ENCODE measurements around the gene MRPS12. TPM values are rescaled to one million over a fixed set of nuclear protein-coding genes. Genes with fewer than 3 reads are reported as not detected.

The MRPS12 gene
- total and polyA plus RNA-seq, 2 of the 4 experiments (the other 2 are of a cell fraction): 26.7 to 75.4 TPM

DNA sequence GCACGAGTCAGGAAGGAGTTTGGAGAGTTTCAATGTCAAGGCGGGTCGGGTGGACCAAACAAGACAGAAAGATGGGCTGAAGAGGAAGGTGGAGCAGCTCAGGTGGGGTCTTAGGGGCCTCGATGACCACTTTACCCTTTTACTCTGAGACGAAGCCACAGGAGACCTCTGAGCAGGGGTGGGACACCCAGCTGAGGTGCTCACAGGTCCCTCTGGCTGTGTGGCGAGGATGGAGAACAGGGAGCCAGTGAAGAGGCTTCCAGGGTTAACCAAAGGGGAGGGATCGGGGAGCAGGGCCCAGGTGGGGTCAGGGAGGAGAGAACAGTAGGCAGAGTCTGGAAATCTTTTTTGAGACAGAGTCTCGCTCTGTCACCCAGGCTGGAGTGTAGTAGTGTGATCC lies 16.8 kb upstream of the MRPS12 start:
- DNase-seq: no peak
- BruUV-seq (replicated peaks): no TSS peak
- ChIA-PET POLR2A (ENCODE audit: unreplicated experiment) (no interaction called here), CTCF (no interaction called here)
- Histone ChIP-seq H2AK9ac (replicated peaks; ENCODE audit: low read depth, low read length, poor library complexity) (no peak overlapping the region), H2BK5ac (ENCODE audit: low read depth, low read length, poor library complexity, severe bottlenecking) (no peak overlapping the region), H3K9me3 (ENCODE audit: control insufficient read depth, insufficient read depth, low read length) (no peaks in the 10 kb centered on the region), H3K27me3 (ENCODE audit: control insufficient read depth, insufficient read depth, low read length) (peaks cover 4% of the 10 kb centered on the region; the same call in 1 of the 2 replicates), H3K9ac (ENCODE audit: low read depth, low read length) (no peak overlapping the region), H3K79me1 (ENCODE audit: low read depth in 1 of 2, low read length in 2 of 2) (no peaks in the 10 kb centered on the region), H3K4ac (ENCODE audit: low read depth, low read length) (no peak overlapping the region), H3K56ac (ENCODE audit: extremely low read depth, insufficient read depth, low read length) (no peak overlapping the region), H3K18ac (ENCODE audit: low read depth, low read length) (no peak overlapping the region), H3K4me3 (ENCODE audit: insufficient read depth, low read depth, low read length) (no peak overlapping the region), H3K36me3 (ENCODE audit: control insufficient read depth, insufficient read depth, low read length) (peaks cover 3% of the 10 kb centered on the region), H2AFZ (replicated peaks; ENCODE audit: low read length, poor library complexity) (no peak overlapping the region), H3K4me2 (ENCODE audit: low read depth, low read length) (no peak overlapping the region), H4K8ac (ENCODE audit: low read depth in 2 of 2, low read length in 2 of 2) (no peak overlapping the region), H3K9me1 (ENCODE audit: insufficient read depth, low read length) (no peaks in the 10 kb centered on the region), H2AK5ac (ENCODE audit: low read depth, low read length) (no peak overlapping the region), H3K14ac (replicated peaks; ENCODE audit: low read depth, low read length) (no peak overlapping the region), H3K4me1 (ENCODE audit: control insufficient read depth, insufficient read depth, low read length) (no peaks in the 10 kb centered on the region), H3K23ac (ENCODE audit: low read depth, low read length) (no peak overlapping the region), H2BK120ac (ENCODE audit: low read depth, low read length) (no peak overlapping the region), H4K20me1 (ENCODE audit: insufficient read depth, low read length) (no peaks in the 10 kb centered on the region; the same call in 1 of the 2 replicates), H4K5ac (ENCODE audit: low read depth, low read length) (no peak overlapping the region), H2BK20ac (ENCODE audit: low read depth, low read length) (no peak overlapping the region), H4K91ac (ENCODE audit: insufficient read depth, low read depth, low read length) (no peak overlapping the region), H3K27ac (ENCODE audit: insufficient read depth, low read length) (no peak overlapping the region), H2BK15ac (ENCODE audit: low read depth, low read length) (no peak overlapping the region)
- in situ Hi-C loops (cut with MboI; ENCODE audit: low sequenced_read_pairs): loop anchor here (25.0 kb wide), 1 partner anchor 177 kb away; the partner anchor contains the start of gene CAPN12
- intact Hi-C loops (cut with micrococcal nuclease): no loop called here
- WGBS, 2 experiments (ENCODE audit: extremely low coverage in 2 of 2, insufficient read length in 1 of 2): 100% methylated on average over 1 of the region's 8 CpGs; no CpG with 5 or more reads in 1 of the 2 experiments
- ATAC-seq (ENCODE audit: low read depth): no peak
- dilution Hi-C loops (cut with HindIII; ENCODE audit: low sequenced_read_pairs, unreplicated experiment): no loop called here
- no peak for TF ChIP-seq RCOR1 (IDR thresholded peaks at IDR 0.05; ENCODE audit: insufficient replicate concordance, low read length)
- no peak for TF ChIP-seq MXI1 (IDR thresholded peaks at IDR 0.05; ENCODE audit: borderline replicate concordance, low read depth, low read length)
- no peak for TF ChIP-seq BHLHE40 (IDR thresholded peaks at IDR 0.05; ENCODE audit: low read depth, low read length)
- TF ChIP-seq POLR2A (IDR thresholded peaks at IDR 0.05; ENCODE audit: low read depth, low read length): no peak
- TF ChIP-seq RAD21 (IDR thresholded peaks at IDR 0.05; ENCODE audit: low read length): no peak
- TF ChIP-seq CTCF (conservative IDR thresholded peaks at IDR 0.05; ENCODE audit: low read depth, low read length): no peak
- TF ChIP-seq CEBPB (IDR thresholded peaks at IDR 0.05; ENCODE audit: low read depth, low read length): no peak
- TF ChIP-seq MAFK (IDR thresholded peaks at IDR 0.05; ENCODE audit: low read depth, low read length): no peak
- TF ChIP-seq FOS (IDR thresholded peaks at IDR 0.05; ENCODE audit: low read depth, low read length): no peak
- no peak for TF ChIP-seq ELK1 (IDR thresholded peaks at IDR 0.05; ENCODE audit: borderline replicate concordance, low read depth, low read length)
- TF ChIP-seq MAZ (IDR thresholded peaks at IDR 0.05; ENCODE audit: borderline replicate concordance, low read depth, low read length): no peak
- no peak for TF ChIP-seq RFX5 (IDR thresholded peaks at IDR 0.05; ENCODE audit: low read depth, low read length)
- no peak for TF ChIP-seq SMC3 (IDR thresholded peaks at IDR 0.05; ENCODE audit: low read depth, low read length)
- TF ChIP-seq NFE2L2 (IDR thresholded peaks at IDR 0.05; ENCODE audit: low read depth, low read length): no peak
- no peak for TF ChIP-seq USF2 (IDR thresholded peaks at IDR 0.05; ENCODE audit: low read depth, low read length)
- no peak for TF ChIP-seq CHD1 (IDR thresholded peaks at IDR 0.05; ENCODE audit: low read depth, low read length)
